ENCODE results near the gene TMEM141.

TMEM141 gene
- 4.1 to 7.0 reads per million in 2 donors for total RNA-seq

DNA sequence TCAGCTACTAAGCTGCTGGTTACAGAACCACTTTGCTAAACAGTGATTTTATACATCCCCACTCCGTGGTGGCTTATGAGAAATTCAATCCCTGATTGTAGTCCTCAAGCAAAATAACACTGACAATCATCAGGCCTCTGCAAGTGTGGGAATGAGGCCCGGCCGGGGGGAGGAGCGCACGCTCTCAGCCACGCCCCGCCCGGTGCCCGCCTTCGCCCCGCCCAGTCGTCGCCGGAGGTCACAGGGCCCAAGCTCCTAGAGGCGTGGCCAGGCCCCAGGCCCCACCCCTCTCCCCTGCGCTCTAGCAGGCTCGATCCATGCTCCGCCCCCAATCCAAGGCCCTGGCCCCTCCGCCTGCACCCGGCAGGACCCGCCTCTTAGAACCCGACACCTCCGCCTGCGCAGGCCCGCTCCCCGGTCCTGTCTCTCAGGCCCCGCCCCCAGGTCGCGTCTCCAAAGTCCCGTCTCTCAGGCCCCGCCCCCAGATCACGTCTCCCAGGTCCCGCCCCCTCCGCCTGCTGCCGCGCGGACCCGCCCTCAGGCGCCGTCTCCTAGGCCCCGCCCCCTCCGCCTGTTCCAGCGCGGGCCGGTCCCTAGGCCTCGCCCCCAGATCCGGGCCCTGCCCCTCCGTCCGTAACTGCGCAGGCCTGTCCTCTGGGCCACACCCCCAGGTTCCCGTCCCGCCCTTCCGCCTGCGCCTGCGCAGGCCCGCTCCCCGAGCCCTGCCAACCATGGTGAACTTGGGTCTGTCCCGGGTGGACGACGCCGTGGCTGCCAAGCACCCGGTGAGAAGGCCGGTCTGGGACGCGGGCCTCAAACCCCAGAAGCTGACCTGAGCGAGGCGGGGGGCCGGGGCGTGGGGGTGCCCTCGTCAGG, at the start of gene TMEM141:
Gene TMEM141, plus strand, starts transcription at position 705 of the 876 bp plus-strand sequence. Its CDS starts 27 bp downstream, at position 732.
- DNase-seq = peak; percentile 100

DNA sequence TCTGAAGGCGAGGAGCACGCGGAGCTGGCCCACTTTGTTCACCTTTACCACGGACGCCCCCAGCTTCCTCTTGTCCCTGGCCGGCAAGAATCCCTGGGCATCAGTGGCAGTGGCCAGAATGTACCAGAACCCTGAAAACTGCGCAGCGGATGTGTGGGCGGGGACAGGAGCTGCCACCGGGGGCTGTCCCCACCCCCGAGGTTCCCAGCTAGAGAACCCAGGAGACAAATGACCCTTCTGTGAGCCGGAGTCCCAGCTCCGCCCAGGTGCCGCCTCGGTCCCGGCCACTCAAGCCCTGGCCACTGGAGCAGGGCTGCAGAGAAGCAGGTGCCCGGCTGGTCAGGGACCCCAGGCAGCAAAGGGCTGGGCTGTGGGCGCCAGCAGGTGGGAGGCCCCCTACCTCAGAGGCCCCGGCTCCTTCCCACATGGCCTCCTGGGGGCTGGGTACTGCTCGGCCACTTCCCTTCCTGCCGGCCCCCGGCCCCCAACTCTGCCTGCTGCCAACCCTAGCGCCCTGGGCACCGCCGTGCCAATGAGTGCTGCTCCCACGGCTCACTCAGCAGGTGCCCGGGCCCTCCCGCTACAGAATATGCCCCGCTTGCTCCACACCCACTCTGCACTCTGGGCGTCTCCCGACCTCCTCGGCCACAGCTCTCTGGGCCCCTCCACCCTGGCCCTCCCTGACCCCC, 49.1 kb upstream of the TMEM141 start:
- DNase-seq = no peak

DNA sequence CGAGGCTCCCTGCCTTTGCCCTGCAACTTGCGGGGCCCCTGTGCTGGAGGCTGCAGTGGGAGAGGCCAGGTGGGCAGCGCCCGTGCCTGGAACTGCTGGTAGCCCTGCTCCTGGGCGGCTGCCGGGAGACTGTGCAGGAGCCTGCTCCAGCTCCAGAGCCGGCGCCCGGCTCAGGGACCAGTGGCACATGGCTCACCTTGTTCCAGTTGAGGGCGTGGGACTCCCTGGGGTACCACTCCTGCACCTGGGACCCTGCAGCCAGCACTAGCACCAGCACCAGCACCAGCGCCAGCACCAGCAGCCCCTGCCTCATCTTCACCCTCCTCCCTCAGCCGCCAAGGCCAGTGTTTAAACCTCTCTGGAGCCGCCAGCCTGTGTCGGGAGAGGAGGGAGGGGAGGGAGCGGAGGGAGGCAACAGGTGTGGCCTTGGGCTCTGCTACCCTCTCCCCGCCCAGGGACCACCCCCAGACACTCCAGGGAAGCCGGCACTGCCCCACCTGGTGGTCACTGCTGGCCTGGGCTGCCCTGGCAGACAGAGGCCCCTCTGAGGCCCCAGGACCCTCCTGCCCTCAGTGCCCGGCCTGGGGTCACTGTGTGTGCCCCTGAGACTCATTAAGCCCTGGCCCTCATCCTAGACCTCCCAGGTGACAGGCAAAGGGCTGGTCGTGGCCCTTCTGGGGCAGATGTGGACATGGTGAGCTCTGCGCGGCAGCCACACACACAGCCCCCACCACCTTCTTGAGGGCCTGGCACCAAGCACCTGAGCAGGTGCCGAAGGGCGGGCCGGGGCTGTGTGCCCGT, 48.4 kb upstream of the TMEM141 start, which contains the start of gene LCN10:
Gene LCN10, minus strand, starts transcription at position 350 of the 801 bp plus-strand sequence. Its CDS starts 37 bp downstream, at position 313.
- no peak for DNase-seq

DNA sequence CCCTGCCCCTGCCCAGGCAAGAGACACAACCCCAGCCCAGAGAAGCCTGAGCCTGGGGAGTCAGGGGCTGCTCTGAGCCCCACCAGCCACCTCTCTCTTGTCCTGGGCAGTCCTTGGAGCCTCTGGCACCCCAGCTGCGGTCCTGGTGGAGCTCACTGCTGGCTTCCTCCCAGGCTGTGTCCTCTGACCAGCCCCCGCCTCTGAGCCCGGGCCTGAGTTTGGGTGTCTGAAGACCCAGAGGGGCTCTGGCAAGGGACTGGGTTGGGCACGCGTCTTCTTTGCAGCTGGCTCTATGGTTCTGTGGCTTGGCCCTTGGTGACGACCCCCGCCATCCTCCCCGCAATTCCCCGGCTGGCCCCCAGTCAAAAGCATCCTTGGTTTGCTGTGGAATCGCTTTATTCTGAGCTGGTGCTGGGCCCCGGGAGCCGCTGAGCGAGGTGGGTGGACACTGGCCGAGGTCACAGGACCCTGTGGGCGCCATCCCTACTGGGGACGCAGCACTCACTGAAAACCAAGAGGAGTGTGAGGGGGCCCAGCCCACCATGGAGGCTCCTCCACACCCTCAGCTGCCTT, 47.4 kb upstream of the TMEM141 start:
- no peak for DNase-seq

DNA sequence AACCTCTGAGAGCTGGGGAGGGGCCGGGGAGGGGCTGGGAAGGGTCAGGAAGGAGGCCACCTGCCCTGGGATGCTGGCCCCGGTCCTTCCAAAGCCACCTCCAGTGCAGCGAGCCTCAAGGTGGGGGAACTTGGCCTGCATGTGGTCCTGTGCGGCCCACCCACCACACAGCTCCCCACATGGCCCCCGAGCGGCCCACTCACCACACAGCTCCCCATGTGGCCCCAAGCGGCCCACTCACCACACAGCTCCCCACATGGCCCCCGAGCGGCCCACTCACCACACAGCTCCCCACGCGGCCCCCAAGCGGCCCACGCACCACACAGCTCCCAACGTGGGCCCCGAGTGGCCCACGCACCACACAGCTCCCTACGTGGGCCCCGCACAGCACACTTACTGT, 46.4 kb upstream of the TMEM141 start:
- DNase-seq = no peak

DNA sequence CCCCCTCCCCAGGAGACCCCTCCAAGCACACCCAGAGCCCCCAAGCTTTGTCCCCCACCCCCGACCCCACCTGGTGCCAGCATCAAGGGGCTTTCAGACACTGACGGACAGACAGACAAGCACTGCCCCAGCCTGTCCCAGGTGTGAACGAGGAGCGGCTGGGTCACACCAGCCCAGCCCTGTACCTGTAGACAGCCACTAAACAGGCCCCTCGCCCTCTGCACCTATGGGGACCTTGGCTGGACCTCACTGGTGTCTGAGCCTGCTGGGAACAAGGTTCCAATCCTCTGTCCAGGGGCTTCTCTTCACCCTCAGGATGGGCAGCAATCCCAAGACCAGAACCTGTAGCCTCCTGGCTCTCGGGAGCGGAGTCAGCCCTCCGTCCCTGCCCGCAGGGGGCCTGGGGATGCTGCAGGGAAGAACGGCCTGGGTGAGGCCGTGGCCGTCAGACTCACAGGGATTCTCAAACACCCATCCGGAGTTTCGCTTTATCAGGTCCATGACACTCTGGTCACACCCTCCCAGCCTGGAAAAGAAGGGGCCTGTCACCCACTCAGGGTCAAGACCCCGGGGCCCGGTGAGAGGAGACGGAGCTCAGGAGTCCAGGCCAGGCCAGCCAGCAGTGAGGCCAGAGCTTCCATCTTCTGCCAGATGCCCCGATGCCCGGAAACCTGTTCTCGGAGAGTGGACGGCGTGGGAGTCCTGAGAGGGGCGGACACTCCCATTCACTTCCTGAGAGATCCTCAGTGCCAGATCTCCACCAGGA, 45.6 kb upstream of the TMEM141 start:
- no peak for DNase-seq

DNA sequence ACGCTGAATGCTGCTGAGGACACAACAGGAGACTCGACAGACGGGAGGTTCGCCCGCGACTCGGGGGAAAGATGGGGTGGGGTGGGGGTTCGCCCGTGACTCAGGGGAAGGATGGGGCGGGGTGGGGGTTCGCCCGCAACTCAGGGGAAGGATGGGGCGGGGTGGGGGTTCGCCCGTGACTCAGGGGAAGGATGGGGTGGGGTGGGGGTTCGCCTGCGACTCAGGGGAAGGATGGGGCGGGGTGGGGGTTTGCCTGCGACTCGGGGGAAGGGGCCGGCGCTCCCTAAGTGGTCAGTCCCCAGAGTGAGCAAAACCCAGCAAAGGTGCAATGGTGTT, 45.0 kb upstream of the TMEM141 start:
- no peak for DNase-seq

DNA sequence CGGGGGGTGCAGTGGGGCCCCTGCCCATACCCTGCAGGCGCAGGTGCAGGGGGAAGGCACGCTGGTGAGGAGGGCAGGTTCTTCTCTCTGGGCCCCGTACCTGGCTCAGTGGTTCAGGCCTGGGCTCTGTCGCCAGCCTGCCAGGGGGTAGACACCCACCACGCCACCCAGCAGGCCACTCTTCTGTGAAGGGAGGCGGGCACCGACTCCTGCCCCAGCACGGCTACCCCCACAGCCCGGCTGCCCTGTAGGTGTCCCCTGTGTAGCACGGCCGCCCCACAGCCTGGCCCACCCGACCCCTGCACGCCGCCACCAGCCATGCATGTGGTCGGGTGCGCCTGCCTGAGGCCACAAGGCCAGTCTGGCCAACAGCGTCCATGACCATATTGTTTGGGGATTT, 44.5 kb upstream of the TMEM141 start:
- DNase-seq = no peak

DNA sequence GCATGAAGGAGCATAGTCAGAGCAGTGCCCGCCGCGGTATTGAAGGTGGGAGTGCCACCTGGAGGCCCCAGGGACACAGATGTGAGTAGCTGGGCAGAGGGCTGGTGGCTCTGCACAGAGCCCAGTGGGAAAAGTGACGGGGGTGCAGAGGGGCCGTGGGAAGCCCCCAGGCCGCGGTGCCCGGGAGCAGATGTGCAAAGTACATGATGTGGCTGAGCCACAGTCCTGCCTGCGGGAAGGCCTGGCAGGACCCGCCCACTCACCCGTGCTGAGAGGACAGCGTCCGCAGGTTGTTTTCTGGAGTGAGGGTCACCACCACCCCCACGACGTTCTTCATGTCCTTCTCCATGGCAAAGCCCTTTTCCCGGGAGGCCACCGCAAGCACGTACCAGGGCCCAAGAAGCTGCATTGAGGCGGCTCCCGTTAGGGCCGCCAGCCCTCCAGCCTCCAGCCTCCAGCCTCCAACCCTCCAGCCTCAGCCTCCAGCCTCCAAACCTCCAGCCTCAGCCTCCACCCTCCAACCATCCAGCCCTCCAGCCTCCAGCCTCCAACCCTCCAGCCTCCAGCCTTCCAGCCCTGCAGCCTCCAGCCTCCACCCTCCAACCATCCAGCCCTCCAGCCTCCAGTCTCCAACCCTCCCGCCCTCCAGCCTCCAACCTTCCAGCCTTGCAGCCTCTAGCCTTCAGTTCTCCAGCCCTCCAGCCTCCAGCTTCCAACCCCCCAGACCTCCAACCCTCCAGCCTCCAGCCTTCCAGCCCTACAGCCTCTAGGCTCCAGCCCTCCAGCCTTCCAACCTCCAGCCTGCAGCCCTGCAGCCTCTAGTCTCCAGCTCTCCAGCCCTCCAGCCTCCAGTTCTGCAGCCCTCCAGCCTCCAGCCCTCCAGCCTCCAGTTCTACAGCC, 43.7 kb upstream of the TMEM141 start:
- DNase-seq = no peak

DNA sequence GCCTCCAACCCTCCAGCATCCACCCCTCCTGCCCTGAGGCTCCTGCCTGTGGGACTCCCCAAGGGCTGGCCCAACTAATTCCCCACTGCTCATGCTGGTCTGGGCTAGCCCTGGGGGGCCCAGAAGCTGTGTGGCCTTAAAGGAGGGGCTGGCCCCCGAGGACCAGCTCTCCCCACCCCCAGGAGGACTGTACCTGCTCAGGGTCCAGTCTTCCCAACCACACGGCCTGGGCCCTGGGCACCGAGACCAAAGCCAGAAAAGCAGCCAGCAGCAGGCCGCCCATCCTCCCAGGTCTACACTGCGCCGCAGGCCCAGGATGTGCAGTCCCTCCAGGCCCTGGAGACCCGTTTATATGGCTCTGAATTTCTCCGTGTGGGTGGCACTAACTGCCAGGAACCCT, 42.9 kb upstream of the TMEM141 start, which contains the start of gene LCN6:
Gene LCN6, minus strand, starts transcription at position 325 of the 400 bp plus-strand sequence. Its CDS starts 42 bp downstream, at position 283.
- no peak for DNase-seq

DNA sequence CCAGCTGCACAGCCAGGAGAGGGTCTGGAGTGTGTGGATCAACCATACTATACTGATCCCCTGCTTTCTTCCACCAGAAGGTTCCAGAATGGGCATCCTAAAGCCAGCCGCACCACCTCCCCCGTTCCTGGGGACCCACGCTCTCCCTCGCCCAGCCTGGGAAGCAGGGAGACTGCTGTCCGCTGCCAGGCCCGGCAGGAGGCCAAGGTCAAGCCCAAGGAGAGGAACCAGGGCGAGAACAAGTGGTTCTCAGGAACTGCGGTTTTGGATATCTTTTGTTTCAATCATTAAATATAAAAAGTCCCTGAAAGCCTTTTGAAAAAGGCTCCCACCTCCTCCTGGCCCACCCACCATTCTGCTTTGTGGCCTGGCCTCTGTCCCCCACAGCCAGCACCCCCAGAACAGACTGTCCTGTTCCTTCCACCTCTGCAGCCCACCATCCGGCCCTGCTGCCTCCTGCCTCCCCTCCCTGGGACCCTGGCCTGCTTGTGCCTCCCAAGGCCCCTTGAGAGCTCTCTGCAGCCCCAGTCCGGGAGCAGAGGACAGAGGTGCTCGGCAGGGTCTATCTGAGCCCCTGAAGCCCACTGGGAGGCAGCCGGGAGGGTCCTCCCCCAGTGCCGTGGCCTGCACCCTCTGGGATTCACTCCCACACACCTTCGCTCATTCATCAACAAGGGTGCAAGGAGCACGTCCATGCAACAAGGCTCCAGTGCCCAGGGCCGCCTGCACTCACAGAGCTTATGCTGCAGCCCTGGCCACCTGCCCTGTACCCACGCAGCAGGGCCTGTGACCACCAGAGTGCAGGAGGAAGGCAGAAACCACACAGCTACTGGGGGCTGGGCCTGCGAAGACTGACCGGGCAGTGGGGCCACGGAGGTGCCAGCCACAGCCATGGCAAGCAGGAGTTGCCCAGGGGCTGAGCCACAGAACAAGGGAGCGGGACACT, 42.2 kb upstream of the TMEM141 start:
- DNase-seq = no peak

DNA sequence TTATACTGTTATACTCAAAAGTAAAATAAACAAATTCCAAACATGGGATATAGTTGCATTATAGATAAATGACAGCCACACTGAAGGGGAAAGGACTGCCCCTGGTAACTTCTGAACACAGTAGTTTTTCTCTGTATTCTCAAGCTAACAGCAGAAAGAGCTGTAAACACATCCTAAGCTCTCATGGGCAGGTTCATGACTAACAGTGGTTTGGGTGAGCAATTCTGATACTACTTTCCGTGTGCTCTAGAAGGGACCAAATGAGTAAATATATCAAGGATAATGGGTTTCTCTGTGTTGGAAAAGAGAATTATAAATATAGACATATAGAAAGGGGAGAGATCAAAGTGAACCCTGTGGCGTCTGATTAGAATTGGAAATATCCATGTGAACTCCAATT, 40.6 kb upstream of the TMEM141 start:
- DNase-seq = no peak

DNA sequence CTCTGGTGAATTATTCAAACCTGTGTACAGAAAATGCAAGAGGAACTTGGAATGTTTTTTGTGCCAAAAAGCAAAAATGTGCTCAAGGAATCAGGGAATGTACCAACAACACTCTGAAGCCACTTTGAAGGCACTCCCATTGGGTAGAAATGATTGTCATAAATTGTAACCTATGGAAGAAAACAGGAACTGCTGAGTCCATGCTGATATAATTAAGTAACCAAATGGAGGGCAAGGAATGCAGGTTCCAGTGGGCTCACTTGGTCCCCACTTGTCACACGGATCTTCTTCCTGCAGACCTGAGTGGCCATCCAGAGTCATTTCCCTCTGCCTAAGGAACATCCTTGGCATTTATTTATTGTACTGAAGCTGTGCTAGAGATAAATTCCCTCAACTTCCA, 39.9 kb upstream of the TMEM141 start:
- DNase-seq = no peak

DNA sequence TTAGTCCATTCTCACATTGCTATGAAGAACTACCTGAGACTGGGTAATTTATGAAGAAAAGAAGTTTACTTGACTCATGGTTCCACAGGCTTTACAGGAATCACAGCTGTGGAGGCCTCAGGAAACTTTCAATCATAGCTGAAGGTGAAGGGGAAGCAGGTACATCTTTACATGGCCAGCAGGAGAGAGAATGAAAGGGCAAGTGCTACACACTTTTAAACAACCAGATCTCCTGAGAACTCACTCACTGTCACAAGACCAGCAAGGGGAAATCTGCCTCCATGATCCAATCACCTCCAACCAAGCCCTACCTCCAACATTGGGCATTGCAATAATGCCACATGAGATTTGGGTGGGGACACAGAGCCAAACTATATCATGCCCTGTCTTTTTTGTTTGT, 39.3 kb upstream of the TMEM141 start:
- DNase-seq = no peak

DNA sequence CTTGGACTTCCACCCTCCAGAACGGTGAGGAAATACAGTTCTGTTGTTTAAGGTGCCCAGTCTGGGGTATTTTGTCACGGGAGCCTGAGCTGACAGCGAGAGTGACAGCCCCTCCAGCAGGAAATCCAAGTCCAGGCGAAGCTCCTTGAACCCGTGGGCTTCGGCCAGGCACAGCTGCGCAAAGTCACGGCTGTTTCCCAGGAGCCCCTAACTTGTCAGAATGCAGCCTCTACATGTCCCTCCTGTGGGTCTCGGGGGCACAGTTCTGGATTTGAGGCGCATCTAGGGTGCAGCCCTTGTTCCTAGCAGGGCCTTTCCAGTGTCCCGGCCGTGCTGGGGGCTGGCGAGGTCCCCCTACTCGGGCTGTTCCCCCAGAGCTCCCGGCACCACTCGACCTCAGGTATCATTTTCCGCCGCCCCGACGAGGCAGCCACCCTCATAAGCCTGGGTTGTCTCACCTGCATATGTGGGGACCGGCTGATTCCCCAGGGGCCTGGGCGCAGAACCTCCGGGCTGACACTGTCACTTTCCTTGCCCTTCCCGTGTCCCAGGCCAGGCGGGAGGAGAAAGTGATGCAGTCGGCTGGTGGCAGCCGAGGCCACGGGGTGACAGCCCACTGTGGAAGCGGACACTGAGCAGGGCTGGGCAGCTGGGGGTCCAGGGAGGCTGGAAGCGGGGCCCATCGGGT, 37.6 kb upstream of the TMEM141 start:
- no peak for DNase-seq

DNA sequence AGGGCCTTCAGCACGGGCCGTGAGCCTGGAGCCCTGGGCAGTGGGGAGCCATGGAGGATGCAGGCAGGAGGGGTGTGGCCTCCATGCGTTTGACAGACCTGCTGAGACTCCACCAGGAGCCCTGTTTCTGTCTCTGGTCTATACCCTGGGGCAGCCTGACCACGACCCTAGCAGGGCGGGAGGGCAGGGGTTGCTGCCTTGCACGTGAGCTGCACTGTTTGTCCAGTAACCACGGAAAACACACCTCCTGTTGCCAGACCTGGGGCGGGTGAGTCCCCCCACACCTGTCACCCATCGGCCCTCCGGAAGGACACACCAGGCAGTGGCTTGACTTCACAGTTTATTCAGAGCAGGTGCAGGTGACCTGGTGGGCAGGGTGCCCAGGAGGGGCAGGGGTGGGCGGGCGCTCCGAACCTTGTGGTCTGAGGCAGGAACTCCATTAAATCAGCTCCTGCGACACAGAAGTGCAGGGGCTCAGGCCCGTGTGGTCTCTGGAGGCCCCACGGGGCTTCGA, 37.0 kb upstream of the TMEM141 start:
- DNase-seq = no peak

DNA sequence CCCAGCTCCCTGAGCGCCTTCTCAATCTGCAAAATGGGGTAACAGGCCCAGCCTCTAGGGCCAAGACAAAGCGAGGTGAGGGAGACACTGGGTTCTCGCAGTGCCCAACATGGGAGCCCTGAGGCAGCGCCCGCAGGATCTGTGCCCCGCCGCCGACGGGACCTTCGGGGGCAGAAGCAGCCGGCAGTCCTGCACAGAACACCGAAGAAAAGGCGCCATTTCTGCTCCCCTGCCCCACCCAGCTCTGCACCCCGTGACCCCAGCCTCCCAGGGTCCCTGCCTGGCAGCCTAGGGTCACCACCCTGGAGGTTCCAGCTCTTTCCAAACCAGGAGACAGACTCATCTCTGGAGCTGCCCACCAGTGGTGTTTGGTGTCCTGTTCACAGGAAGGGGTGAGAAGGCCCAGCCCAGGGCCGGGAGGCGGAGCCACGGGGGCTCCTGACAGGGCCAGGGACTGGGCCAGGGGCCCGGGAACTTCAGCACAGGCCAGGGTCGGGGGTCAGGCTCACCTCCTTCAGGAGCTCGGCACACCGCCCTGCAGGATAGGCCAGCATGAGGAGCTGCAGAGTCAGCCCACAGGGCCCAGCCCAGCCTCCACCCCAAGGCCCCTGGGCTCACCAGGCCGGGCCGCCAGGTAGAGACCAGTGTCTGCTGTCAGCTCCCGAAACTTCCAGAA, 36.4 kb upstream of the TMEM141 start:
- no peak for DNase-seq

Data from T-helper 9 cell (primary cell).